Hepatocyte (in vitro differentiated cells): ENCODE data around the gene FUT7.

Experiments
- CTCF ChIP-seq: fragments of 200-600 bp; sonication (generic); IDR thresholded peaks from 2 replicates; pipeline ENCODE4 v1.5.1; 2016; ENCODE audit warnings: antibody characterized with exemption, mild to moderate bottlenecking; ENCODE audit not compliant: poor library complexity
- EZH2 ChIP-seq: fragments of 200-600 bp; sonication (generic); IDR thresholded peaks from 2 replicates; pipeline ENCODE4 v1.6.1; 2016; ENCODE audit warnings: antibody characterized with exemption, mild to moderate bottlenecking, borderline replicate concordance

GRCh38 chr9:137034039-137034708 is 2.3 kb upstream of the FUT7 start:
- TF ChIP-seq CTCF, result no peak
- TF ChIP-seq EZH2, result no peak
